ENCODE data around the gene LHX1.

The LHX1 gene

DNA sequence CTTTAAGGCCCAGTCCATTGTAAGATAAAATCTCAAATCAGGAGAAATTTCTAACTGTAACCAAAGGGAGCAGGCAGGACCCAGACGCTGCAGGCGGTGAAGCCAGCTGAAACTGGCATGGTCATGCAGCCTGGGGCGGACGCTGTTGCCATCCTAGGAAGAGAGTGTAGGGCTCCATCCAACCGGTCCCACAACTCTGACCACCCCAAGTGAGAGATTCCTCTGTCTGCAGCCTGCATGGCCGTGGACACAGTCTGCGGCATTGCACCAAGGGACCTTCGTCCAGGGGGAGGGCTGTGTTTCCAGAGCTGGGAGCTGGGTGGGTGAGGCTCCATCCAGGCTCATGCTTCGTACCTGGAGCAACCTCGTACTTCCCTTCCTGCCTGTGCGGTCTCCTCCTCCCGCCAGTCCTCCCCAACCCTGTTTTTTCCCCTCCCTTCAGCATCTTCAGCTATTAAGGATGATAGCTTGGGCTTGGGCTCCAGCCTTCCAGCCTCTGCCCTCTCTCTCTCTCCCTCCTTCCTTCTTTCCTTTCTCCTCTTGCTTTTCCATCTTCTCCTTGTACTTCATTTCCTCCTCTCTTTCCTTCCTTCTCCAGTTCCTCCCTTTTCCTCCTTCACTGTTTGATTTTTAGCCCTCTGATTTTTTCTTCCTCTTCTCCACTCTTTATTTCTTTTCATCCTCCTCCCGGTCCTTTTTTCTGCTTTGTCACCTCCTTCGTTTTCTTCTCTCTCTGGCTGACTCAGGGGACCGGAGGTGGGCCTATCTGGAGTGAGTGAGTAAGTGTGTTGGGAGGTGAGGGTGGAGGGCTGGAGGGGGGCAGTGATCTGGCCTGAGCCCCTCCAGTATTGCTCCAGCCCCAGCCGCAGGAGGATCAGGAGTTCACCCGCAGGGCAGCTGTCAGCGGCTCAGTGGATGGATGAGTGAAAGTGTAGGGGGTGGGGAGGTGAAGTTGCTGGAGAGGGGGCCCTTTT, 17.0 kb upstream of the LHX1 start:
- H3K27ac ChIP-seq: peak overlapping the region in 5 of 21 experiments; percentile 33 to 78 (median 38)
- no peak overlapping the region for H3K4me3 ChIP-seq

DNA sequence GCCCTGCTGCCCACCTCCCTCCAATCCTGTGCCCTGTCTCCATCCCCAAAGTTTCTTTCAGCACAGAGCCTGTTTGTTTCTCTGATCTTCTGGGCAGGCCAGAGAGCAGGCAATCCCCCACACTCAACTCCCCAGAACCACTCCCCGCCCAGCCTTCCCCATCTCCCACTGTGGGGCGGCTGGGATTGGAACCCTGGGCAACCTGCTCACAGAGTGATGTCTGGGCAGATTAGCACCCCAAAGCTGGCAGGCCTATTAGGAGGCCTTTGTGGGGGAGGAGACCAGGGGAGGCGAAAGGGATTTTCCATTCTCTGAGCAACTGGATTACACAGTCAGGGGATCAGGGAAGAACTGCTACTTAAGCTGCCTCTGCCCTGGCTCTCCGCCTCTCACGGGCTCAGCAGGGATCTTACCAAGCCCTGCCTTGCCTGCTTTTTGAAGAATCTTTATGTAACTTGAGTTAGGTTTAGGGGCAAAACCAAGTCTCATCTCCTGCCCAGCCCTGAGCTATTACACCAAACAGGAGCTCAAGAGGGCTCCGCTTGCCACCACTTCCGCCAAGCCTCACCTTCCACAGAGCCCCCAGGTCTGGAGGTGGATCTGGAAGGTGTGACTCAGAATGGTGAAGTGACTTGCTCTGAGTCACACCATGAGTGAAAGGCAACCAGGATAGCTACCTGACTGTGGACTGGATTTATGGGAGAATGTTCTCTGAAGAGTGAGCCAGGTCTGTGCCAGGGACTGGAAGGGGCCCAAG, 16.0 kb upstream of the LHX1 start:
- Histone ChIP-seq H3K4me3 (no peak overlapping the region), H3K27ac (peak overlapping the region in 8 of 21 experiments; percentile 10 to 78 (median 38))

DNA sequence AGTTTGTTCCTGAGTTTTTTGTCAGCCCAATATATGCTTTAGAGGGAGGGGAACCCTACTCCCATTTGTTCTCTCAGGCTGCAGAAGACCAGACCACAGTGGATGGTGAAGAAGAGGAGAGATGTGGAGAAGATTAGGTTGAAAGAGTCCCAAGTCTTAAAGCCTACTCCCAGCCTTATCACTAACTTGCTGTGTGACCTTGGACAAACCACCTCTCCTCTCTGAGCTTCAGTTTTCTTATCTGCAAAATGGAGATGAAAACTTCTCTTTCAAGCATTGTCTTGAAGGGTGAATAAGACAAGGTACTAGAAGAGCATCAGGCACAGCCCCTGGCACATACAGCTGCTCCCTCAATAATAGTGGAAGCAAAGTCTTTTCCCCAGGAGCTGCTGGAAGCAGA, 15.1 kb upstream of the LHX1 start:
- no peak overlapping the region for H3K4me3 ChIP-seq
- no peak overlapping the region for H3K27ac ChIP-seq

DNA sequence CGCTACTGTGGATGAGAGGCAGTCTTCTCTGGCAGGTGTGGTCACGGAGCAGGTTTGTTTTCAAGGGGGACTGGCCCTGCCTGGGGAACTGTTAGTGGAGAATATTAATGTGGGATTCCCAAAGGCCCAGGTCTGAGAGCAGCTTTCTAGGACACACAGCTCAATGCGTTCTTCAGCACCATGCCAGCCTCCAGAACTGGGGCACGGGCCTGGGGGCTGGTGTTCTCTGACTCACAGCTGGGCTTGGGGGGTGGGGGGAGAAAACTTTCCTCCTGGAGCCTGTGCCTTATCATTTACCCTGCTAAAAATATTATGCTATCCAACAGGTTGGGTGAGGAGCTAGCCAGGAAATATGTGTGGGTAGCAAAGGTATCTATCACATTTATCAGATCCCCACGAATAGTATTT, 13.5 kb upstream of the LHX1 start:
- H3K4me3 ChIP-seq: no peak overlapping the region
- no peak overlapping the region for H3K27ac ChIP-seq

DNA sequence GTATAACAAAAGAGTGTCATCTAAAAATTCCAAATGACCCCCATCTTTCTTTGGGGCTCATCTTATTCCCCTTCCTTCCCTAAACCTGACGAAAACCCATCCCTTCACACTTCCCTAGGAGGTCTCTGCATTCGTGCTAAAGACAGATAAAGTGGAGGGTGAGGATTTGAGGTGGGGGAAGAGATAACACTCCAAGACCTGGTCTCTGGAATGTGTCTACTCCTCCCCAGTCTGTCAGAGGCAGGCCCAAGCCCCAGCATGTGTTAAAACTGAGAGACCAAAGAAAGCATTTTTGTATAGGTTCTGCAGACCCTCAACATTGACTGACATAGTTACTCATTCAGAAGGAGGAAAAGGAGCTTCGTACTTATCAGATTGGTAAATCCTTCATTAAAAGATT, 11.0 kb upstream of the LHX1 start:
- Histone ChIP-seq H3K27ac (no peak overlapping the region), H3K4me3 (no peak overlapping the region)

DNA sequence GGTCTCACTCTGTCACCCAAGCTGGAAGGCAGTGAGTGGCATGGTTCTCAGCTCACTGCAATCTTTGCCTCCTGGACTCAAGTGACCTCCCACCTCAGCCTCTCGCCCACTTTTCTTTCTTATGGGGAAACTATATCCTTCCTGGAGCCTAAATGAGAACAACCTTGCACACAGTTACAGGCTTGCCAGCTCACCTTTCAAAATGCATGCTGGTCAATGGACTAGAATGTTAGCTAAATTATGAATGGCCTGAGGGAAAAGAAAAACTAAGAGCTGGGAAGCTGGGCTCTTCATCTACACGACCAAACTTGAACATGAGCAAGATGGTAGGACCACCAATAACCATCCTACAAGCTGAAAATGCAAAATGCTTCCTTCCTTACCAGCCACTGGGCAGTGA, 10.6 kb upstream of the LHX1 start:
- Histone ChIP-seq H3K4me3 (no peak overlapping the region), H3K27ac (no peak overlapping the region)

DNA sequence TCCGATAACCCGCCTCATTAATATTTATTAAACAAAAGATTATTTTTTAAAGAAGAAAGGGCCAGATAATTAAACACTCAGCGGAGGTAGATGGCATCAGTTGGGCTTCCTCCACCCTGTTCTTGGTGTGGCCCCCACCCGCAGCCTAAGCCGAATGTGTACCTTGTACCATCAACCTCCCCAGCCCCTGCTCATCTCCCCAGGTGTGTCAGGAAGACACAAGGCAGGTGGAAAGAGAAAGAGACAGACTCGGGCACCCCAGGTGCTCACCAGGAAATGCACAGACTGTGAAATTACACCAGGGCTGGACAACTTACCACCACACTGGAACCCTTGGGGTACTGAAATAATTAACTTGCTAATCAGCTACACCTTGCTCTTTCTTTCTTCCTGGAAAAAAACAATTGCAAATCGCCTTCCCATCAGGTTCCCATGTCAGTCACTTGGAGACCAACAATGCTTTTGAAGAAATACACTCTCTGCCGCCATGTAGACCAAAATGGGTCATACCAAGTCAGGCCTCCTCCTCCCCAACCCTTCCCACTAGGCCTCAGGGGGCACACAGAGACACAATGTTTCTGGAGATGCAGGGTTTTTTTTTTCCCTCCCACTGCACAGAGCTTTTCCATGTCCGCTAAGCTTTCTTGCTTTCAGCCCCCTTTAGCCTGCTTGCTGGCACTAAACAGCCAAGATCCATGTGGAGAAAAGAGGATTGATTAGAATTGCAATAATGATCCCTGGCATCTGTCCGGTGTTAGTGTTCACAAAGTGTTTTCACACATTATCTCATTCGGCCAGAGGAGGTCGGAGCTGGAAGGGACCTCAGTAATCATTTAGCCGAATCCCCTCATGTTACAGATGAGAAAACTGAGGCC, 8.6 kb upstream of the LHX1 start:
- Histone ChIP-seq H3K4me3 (no peak overlapping the region), H3K27ac (no peak overlapping the region)

DNA sequence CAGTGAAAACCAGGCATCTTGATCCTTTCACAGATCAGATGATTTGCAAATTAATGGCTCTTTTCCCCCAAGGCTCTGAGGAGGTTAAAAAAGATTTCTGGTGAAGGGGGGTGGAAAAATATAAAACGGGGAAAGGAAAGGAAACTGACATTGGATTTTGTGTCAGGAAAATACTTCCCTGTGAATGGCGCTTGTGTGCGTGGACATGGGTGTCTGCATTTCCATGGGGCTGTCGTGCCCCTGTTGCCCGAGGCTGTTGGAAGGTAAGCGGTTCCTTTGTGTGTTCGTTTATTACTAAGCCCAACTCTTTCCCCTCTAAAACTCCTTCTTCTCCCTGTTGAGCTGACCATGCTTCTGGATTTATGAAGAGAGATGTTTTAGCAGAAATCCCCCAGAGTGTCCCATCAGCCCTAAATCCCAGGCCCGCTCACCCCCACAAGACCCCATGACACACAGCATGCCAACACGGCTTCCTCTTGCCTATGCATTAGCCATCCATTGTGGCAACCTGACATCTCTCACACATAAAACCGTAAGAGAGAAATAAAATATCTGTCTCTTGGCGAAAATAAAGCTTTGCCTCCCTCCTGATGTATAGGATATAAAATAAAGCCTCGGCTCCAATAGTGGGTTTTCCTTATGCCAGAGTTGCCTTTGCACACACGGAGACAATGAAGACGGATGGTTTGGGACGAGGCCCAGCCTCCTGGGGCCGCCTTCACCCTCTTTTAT, 7.3 kb upstream of the LHX1 start:
- H3K4me3 ChIP-seq: no peak overlapping the region

DNA sequence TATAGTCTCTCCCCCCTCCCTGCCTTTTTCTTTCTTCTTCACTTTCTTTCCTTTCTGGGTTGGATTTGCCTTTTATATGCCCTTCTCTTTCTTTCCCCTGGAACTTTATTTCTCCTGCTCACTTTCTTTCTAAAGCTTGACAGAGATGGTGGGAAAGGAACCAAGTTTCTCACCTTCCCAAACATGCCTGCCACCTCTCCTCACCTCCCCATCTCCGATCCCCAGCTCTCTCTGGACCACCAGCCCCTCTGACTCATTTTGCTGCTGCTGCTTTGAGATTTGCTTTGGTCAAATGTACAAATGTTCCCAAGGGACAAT, 6.7 kb upstream of the LHX1 start:
- Histone ChIP-seq H3K27ac (no peak overlapping the region), H3K4me3 (no peak overlapping the region)

More for the DNA sequence above, 7.3 kb upstream of the LHX1 start:
- no peak overlapping the region for H3K27ac ChIP-seq

DNA sequence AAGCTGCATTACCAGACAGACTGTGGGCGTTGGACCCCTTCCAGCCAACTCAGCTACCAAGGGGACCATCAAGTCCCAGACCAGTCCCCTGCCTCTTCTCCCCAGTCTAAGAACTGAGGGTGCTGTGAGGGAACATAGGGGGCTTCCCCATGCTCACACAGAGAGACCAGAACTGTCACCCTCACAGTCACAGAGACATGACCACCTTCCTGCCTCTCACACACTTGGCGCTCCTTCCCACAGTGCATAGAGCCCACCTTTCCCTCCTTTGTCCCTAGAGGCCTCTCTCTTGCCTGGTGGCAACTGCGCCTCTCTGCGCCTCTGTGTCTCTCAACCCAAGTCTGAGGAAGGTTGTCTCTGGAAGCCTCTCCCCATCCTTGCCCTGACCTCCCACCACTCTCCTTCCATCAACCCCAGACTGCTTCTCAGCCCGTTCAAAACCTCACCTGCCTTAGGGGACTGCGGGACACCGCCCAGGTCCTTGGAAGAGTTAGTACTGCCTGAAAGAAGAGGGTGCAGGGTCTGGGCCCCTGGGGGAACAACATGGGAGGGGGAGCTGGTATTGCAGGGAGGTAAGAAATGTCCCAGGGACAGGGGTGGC, 6.1 kb upstream of the LHX1 start:
- Histone ChIP-seq H3K4me3 (no peak overlapping the region), H3K27ac (no peak overlapping the region)

DNA sequence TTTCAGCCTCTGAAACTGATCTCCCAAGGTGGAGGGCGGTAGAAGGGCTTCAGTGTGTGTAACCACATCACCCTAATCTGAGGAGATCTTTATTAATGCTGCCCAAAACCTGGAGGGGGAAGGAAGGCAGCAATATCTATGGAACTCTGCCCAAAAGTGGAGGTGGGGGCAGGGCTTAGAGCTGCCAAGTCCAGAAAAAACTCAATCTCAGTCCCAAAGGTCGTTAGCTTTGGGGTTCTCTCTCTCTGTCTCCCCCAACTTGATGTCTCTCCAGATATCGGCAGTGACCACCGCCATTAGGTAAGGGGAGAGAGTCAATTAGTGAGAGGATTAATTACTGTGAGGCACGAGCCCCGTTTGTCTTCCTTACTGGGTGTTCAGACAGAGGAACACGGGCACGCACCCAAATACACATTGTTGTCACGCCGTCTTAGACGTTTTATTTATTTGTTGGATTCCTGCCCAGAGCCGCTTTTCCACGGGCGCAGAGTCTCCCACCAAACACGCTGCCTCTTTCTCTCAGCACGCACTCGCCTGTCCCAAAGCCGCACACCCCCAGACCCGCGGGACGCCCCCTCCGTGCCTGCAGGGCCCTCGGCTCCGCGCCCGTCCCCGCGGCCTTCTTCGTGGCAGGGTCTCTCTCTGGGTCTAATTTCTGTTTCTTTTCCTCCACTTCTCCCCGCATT, 5.4 kb upstream of the LHX1 start:
- H3K4me3 ChIP-seq: no peak overlapping the region
- H3K27ac ChIP-seq: no peak overlapping the region

DNA sequence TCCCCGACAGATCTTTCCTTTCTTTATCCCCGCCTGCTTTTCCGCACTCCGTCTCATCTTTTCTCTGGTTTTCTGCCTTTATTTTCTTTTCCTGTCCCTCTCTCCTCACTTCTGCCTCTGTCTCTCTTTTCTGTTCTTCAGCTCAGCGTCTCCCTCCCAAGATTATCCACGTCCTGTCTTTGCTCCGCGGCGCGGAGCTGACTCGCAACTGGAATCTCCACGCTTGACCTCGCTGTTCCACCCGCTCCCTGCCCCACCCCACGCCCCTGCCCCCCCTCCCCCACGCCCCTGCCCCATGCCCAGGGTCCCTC, 4.9 kb upstream of the LHX1 start:
- Histone ChIP-seq H3K27ac (no peak overlapping the region), H3K4me3 (no peak overlapping the region)

DNA sequence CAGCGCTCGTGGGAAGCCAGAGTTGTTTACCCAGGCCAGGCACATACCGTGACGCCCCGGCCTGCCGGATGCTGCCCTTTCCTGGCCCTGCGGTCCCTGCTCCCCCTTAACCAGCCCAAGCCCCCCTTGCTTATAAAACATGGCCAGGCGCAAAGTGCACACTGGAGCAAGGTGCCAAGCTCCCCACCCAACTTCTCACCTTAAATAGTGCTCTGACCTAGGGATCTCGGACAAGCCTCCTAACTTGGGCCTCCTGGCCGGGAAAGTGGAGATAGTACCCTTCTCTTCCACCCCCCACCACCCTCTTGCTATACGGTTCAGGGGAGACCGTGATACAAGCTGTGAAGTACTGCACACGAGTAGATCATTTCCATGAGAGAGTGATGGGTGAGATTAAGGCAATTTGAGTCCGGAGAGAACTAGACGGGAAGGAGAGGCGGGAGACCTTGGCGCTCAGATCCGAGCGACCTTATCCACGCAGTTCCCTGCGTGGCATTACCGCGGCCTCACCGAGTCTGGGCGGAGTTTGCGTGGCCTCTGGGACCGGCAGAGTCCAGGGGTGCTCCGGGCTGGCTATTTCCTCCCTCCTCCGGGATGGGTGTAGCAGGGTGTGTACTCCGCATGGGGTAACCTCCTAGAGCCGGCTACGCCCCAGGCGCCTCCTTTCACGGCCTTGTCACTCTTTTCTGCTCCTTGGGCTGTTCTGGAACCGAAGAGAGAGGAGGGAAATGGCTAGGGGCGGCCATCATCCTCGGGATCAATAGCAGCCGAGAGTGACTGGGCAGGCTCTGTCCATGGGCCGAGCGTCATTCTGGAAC, 4.4 kb upstream of the LHX1 start:
- H3K4me3 ChIP-seq: no peak overlapping the region
- H3K27ac ChIP-seq: no peak overlapping the region

DNA sequence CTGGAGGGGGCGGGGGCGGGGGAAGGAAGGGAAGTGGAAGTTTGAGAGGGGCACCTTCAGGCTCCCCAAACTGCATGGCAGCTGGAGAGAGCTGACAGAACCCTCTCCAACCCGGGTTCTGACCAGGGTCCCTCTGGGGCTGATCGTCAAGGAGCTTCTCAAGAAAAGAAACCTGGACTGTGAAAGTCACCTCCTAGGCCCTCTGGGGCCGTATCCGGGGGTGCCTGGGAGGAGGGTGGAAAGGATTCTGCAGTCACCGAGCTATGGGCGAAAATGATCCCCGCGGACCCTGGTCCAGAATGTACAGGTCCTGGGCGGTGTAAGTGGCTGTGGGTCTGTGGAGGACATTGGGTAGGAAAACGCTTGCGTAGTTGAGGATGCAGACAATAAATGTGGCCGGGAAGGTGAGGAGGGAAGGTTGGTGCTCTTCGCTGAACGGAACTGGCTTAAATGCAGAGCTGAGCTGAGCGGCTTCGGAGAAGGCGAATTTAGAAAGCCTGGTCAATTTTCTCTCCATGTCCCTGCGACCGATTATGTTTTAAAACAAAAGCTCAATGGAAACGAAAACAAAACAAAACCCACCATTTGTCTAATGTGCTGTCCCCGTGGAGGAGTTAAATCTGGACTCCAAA, 3.6 kb upstream of the LHX1 start:
- no peak overlapping the region for H3K27ac ChIP-seq
- no peak overlapping the region for H3K4me3 ChIP-seq

DNA sequence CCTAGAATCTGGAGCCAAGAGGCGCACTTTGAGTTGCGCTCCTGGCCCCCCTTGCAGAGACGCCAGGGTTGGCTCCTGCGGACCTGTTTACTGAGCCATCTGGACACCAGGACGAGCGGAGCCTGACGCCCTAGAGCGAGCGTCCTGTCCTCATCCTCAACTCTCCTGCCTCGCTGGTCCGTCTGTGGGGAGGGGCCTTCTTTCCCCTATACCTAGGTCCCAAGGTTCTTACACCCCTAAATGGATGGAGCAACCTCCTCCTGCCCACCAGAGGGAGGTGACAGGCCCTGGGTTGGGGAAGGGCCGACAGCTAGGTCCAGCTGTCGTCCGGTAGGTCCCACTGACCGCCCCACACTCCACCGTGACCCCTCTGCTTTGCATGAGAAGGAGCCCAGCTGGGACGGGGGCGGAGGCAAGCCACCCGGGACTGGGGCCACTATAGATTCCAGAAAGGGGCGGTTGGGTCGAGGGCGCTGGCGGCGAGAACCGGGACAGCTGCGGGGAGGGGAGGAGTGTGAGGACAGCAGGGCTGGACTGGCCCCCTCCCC, 3.1 kb upstream of the LHX1 start:
- Histone ChIP-seq H3K4me3 (no peak overlapping the region), H3K27ac (no peak overlapping the region)

DNA sequence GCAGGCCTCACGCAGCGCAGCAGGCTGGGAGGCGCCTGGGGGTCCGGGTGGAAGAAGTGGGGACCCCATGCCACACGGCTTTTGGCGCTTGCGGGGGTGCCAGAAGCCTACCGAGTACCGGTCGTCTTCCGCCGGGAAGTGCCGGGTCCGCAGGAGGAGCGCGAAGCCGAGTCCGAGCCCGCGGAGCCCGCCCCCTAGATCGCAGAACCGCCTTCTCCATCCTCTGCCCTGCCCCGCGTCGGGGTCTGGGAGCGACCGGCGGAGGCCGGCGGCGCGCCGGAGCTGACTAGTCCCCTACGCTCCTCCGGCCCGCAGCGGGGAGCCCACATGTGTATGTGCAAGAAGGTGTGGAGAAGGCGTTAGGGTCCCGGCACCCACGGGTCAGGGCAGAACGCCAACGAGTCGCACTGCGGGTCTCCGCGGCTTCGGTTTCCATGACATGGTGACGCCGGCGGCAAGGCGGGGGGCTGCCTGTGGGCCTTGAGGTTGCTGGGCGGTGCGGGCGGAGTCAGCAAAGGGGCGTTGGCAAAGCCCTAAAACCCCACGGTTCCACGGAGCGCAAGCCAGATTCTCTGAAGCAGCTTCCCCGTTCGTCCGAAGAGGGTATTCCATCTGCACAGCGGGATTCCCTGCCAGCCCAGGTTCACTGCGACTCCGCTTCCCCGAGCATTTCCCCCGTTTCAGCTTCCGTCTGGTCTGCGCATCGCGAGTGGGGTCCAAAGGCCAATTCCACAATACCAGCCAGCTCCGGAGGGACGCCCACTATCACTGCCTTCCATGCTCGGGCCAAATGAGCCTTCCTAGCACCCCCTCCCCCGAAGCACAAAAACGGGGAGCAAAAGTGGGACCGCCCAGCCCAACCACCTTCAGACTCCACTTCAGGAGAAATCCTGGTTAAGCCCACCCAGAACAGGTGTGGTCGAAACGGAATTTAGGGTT, 2.3 kb upstream of the LHX1 start:
- Histone ChIP-seq H3K4me3 (no peak overlapping the region), H3K27ac (no peak overlapping the region)

Data from skin epidermis (tissue), 12 donors.